DND-41 (cell line): ENCODE results near the gene CLEC3B.

Experiments used
- EZH2 ChIP-seq: IDR thresholded peaks from 3 replicates; pipeline ENCODE4 v1.6.1; 2012; ENCODE audit warnings: borderline replicate concordance, low read depth, mild to moderate bottlenecking, moderate library complexity, low read length, inconsistent platforms; ENCODE audit not compliant: severe bottlenecking
- TF ChIP-seq, protein P1 (sequence below): IDR thresholded peaks from 2 replicates; pipeline ENCODE4 v1.5.1; 2012; ENCODE audit warnings: borderline replicate concordance, low read length, moderate library complexity, mild to moderate bottlenecking; ENCODE audit not compliant: poor library complexity, severe bottlenecking; ENCODE audit errors: extremely low read depth

DNA sequence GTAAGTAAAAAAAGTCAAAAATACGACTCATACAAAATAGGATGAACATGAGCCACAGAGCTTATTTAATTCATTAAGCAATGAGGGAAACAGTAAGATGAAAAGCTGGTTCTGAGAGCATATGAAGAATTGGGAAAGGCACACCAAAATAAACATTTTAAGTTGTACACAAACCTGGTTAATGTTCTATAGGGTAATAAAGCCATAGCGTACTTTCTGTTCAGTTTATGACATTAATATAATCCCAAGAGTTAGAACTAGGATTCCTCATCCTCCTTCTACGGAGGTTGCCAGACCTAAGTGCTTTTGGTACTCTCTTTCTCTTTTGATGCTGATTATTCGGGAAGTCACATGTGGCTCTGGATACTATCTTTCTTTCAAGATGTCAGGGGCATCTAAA, 41.4 kb downstream of the CLEC3B start:
- TF ChIP-seq, protein P1, sequence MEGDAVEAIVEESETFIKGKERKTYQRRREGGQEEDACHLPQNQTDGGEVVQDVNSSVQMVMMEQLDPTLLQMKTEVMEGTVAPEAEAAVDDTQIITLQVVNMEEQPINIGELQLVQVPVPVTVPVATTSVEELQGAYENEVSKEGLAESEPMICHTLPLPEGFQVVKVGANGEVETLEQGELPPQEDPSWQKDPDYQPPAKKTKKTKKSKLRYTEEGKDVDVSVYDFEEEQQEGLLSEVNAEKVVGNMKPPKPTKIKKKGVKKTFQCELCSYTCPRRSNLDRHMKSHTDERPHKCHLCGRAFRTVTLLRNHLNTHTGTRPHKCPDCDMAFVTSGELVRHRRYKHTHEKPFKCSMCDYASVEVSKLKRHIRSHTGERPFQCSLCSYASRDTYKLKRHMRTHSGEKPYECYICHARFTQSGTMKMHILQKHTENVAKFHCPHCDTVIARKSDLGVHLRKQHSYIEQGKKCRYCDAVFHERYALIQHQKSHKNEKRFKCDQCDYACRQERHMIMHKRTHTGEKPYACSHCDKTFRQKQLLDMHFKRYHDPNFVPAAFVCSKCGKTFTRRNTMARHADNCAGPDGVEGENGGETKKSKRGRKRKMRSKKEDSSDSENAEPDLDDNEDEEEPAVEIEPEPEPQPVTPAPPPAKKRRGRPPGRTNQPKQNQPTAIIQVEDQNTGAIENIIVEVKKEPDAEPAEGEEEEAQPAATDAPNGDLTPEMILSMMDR, result no peak
- no peak for TF ChIP-seq EZH2
